IMR-90 (cell line): ENCODE data around the gene PIP5K1A. TPM values are rescaled to one million over a fixed set of nuclear protein-coding genes. Genes with fewer than 3 reads are reported as not detected.

ENCODE experiments used
- ATAC-seq: fragments of 200-7000 bp; cut with Tn5 transposase; 2 replicates; pipeline ENCODE4 v1.9.1; 2020; ENCODE audit warnings: low read depth, mild to moderate bottlenecking, moderate library complexity
- BruUV-seq: library from RNA; stranded (reverse); fragments of 400-500 nt; replicated peaks from 2 replicates; lab custom pipeline; 2021; lab: Mats Ljungman, UMichigan
- CTCF ChIA-PET: fragments of 300-600 bp; formaldehyde crosslinking; extraction: SDS; loops from one replicate; lab custom pipeline; 2021; ENCODE audit warnings: antibody characterized with exemption; lab: Yijun Ruan, JAX
- POLR2A ChIA-PET: fragments of 300-600 bp; sonication (Branson Sonifier 250); formaldehyde crosslinking; loops from one replicate; lab custom pipeline; 2022; ENCODE audit warnings: antibody characterized with exemption; ENCODE audit not compliant: unreplicated experiment; lab: Charles Lee
- DNase-seq: peaks from one replicate; pipeline ENCODE4 v3.0.0; 2013
- H2AFZ ChIP-seq: replicated peaks from 2 replicates; pipeline ENCODE3; 2013; ENCODE audit warnings: low read length, mild to moderate bottlenecking; ENCODE audit not compliant: poor library complexity
- H2AK5ac ChIP-seq: 2 replicates; pipeline ENCODE4 v1.6.1; 2013; ENCODE audit warnings: low read depth, low read length, inconsistent platforms
- H2AK9ac ChIP-seq: replicated peaks from 2 replicates; pipeline ENCODE3; 2013; ENCODE audit warnings: mild to moderate bottlenecking, low read depth, low read length, moderate library complexity; ENCODE audit not compliant: poor library complexity
- H2BK120ac ChIP-seq: 2 replicates; pipeline ENCODE4 v1.6.1; 2013; ENCODE audit warnings: low read depth, low read length, inconsistent platforms
- H2BK15ac ChIP-seq: 3 replicates; pipeline ENCODE4 v1.6.1; 2013; ENCODE audit warnings: low read depth, low read length, inconsistent platforms
- H2BK20ac ChIP-seq: 2 replicates; pipeline ENCODE4 v1.6.1; 2013; ENCODE audit warnings: low read depth, mild to moderate bottlenecking, inconsistent platforms, low read length, moderate library complexity
- H2BK5ac ChIP-seq: 2 replicates; pipeline ENCODE4 v1.6.1; 2013; ENCODE audit warnings: mild to moderate bottlenecking, low read depth, low read length, inconsistent platforms; ENCODE audit not compliant: poor library complexity, severe bottlenecking
- H3K14ac ChIP-seq: replicated peaks from 2 replicates; pipeline ENCODE4 v1.6.1; 2013; ENCODE audit warnings: low read depth, low read length, inconsistent platforms
- H3K18ac ChIP-seq: 2 replicates; pipeline ENCODE4 v1.6.1; 2013; ENCODE audit warnings: low read depth, low read length, control low read depth
- H3K23ac ChIP-seq: 2 replicates; pipeline ENCODE4 v1.6.1; 2013; ENCODE audit warnings: low read depth, low read length, inconsistent platforms
- H3K27ac ChIP-seq: 2 replicates; pipeline ENCODE4 v1.5.1; 2013; ENCODE audit warnings: mild to moderate bottlenecking, control low read depth, low read length; ENCODE audit not compliant: insufficient read depth
- H3K27me3 ChIP-seq: 2 replicates; pipeline ENCODE4 v1.6.1; 2013; ENCODE audit warnings: low read length; ENCODE audit not compliant: control insufficient read depth, insufficient read depth
- H3K36me3 ChIP-seq: 2 replicates; pipeline ENCODE4 v1.6.1; 2013; ENCODE audit warnings: low read length, mixed read lengths; ENCODE audit not compliant: control insufficient read depth, insufficient read depth
- H3K4ac ChIP-seq: 2 replicates; pipeline ENCODE4 v1.6.1; 2013; ENCODE audit warnings: low read depth, low read length, inconsistent platforms
- H3K4me1 ChIP-seq: 2 replicates; pipeline ENCODE4 v1.6.1; 2013; ENCODE audit warnings: low read length, mixed read lengths; ENCODE audit not compliant: control insufficient read depth, insufficient read depth
- H3K4me2 ChIP-seq: 2 replicates; pipeline ENCODE4 v1.6.1; 2013; ENCODE audit warnings: low read depth, mild to moderate bottlenecking, control low read depth, low read length, moderate library complexity
- H3K4me3 ChIP-seq: 2 replicates; pipeline ENCODE4 v1.5.1; 2013; ENCODE audit warnings: low read depth, mild to moderate bottlenecking, control low read depth, low read length, moderate library complexity; ENCODE audit not compliant: insufficient read depth
- H3K56ac ChIP-seq: 2 replicates; pipeline ENCODE4 v1.6.1; 2013; ENCODE audit warnings: low read length, inconsistent platforms; ENCODE audit not compliant: insufficient read depth; ENCODE audit errors: extremely low read depth
- H3K79me1 ChIP-seq, 2 experiments: 2 replicates each; pipeline ENCODE4 v1.6.1; 2013; ENCODE audit warnings: low read length in 2 of 2, inconsistent platforms in 1 of 2, low read depth in 1 of 2
- H3K9ac ChIP-seq: 2 replicates; pipeline ENCODE4 v1.6.1; 2013; ENCODE audit warnings: low read depth, low read length, control low read depth
- H3K9me1 ChIP-seq: 2 replicates; pipeline ENCODE4 v1.6.1; 2013; ENCODE audit warnings: low read length, inconsistent platforms; ENCODE audit not compliant: insufficient read depth
- H3K9me3 ChIP-seq: 2 replicates; pipeline ENCODE4 v1.6.1; 2013; ENCODE audit warnings: low read length; ENCODE audit not compliant: control insufficient read depth, insufficient read depth
- H4K20me1 ChIP-seq: 2 replicates; pipeline ENCODE4 v1.6.1; 2013; ENCODE audit warnings: low read length, inconsistent platforms; ENCODE audit not compliant: insufficient read depth
- H4K5ac ChIP-seq: 2 replicates; pipeline ENCODE4 v1.6.1; 2013; ENCODE audit warnings: mild to moderate bottlenecking, low read depth, low read length, control low read depth
- H4K8ac ChIP-seq, 2 experiments: 2 replicates each; pipeline ENCODE4 v1.6.1; 2013; ENCODE audit warnings: low read depth in 2 of 2, low read length in 2 of 2, control low read depth in 1 of 2, inconsistent platforms in 1 of 2
- H4K91ac ChIP-seq: 2 replicates; pipeline ENCODE4 v1.6.1; 2013; ENCODE audit warnings: low read depth, low read length, inconsistent platforms; ENCODE audit not compliant: insufficient read depth
- BHLHE40 ChIP-seq: fragments of 150-350 bp; IDR thresholded peaks from 2 replicates; pipeline ENCODE4 v1.6.1; 2016; ENCODE audit warnings: mild to moderate bottlenecking, low read depth, low read length
- CEBPB ChIP-seq: IDR thresholded peaks from 2 replicates; pipeline ENCODE4 v1.6.1; 2012; ENCODE audit warnings: low read depth, low read length, improper control_type of control experiment
- CHD1 ChIP-seq: IDR thresholded peaks from 2 replicates; pipeline ENCODE4 v1.6.1; 2012; ENCODE audit warnings: low read depth, low read length, improper control_type of control experiment
- FOS ChIP-seq: fragments of 150-350 bp; IDR thresholded peaks from 2 replicates; pipeline ENCODE4 v1.6.1; 2016; ENCODE audit warnings: low read depth, low read length
- MAFK ChIP-seq: IDR thresholded peaks from 2 replicates; pipeline ENCODE4 v1.6.1; 2012; ENCODE audit warnings: low read depth, low read length, improper control_type of control experiment
- MAZ ChIP-seq: IDR thresholded peaks from 2 replicates; pipeline ENCODE4 v1.6.1; 2012; ENCODE audit warnings: low read depth, mild to moderate bottlenecking, low read length, improper control_type of control experiment, moderate library complexity, borderline replicate concordance
- NFE2L2 ChIP-seq: fragments of 150-350 bp; IDR thresholded peaks from 2 replicates; pipeline ENCODE4 v1.6.1; 2016; ENCODE audit warnings: low read depth, mild to moderate bottlenecking, low read length
- POLR2A ChIP-seq: IDR thresholded peaks from 2 replicates; pipeline ENCODE4 v1.6.1; 2012; ENCODE audit warnings: mild to moderate bottlenecking, low read depth, low read length
- RAD21 ChIP-seq: IDR thresholded peaks from 2 replicates; pipeline ENCODE4 v1.6.1; 2012; ENCODE audit warnings: low read length, improper control_type of control experiment
- RCOR1 ChIP-seq: IDR thresholded peaks from 2 replicates; pipeline ENCODE4 v1.6.1; 2012; ENCODE audit warnings: mild to moderate bottlenecking, low read length, improper control_type of control experiment; ENCODE audit not compliant: insufficient replicate concordance
- RFX5 ChIP-seq: IDR thresholded peaks from 2 replicates; pipeline ENCODE4 v1.8.0; 2012; ENCODE audit warnings: low read depth, mild to moderate bottlenecking, low read length, moderate library complexity
- WGBS, 2 experiments: methylation state at CpG; one replicate each; pipeline versions ENCODE4 v1.1.5 to v1.1.7; 2013; ENCODE audit warnings: missing lambda C conversion rate in 2 of 2; ENCODE audit not compliant: insufficient read length in 1 of 2; ENCODE audit errors: extremely low coverage in 2 of 2; 5-methylcytosine and 5-hydroxymethylcytosine counted together
- dilution Hi-C: fragments of 300-500 bp; cut with HindIII; formaldehyde crosslinking; loops from one replicate; pipeline ENCODE4 v1.14.3; 2018; ENCODE audit warnings: low sequenced_read_pairs; ENCODE audit not compliant: unreplicated experiment
- in situ Hi-C: fragments of 300-500 bp; cut with MboI; formaldehyde crosslinking; loops from 3 replicates; pipeline ENCODE4 v1.14.3; 2019; ENCODE audit warnings: low sequenced_read_pairs, inconsistent platforms, mixed read lengths
- intact Hi-C: fragments of 100-400 bp; cut with micrococcal nuclease; formaldehyde crosslinking; loops from 2 replicates; pipeline ENCODE4 v1.10.0; 2022
- polyA plus RNA-seq, 3 experiments: library from polyadenylated mRNA; depleted of rRNA; stranded (reverse); fragments of >200 nt; gene quantifications; 2 replicates each; pipeline ENCODE4 v1.2.3, GENCODE V29; 2012; ENCODE audit warnings: low replicate concordance in 1 of 3
- total RNA-seq: library from RNA; depleted of rRNA; stranded (reverse); fragments of >200 nt; gene quantifications from 2 replicates; pipeline ENCODE4 v1.2.3, GENCODE V29; 2012
- TF ChIP-seq, protein P1 (sequence below): fragments of 150-350 bp; IDR thresholded peaks from 2 replicates; pipeline ENCODE4 v1.6.1; 2016; ENCODE audit warnings: low read depth, mild to moderate bottlenecking, low read length, moderate library complexity, borderline replicate concordance
- TF ChIP-seq, protein P2 (sequence below): fragments of 150-350 bp; IDR thresholded peaks from 2 replicates; pipeline ENCODE4 v1.6.1; 2017; ENCODE audit warnings: mild to moderate bottlenecking, antibody characterized with exemption, low read length, low read depth
- TF ChIP-seq, protein P3 (sequence below): conservative IDR thresholded peaks from 2 replicates; pipeline ENCODE4 v1.5.1; 2012; ENCODE audit warnings: mild to moderate bottlenecking, low read depth, low read length, improper control_type of control experiment

PIP5K1A gene
- total and polyA plus RNA-seq, 2 of the 4 experiments (the other 2 are of a cell fraction): 59.1 to 105 TPM

DNA sequence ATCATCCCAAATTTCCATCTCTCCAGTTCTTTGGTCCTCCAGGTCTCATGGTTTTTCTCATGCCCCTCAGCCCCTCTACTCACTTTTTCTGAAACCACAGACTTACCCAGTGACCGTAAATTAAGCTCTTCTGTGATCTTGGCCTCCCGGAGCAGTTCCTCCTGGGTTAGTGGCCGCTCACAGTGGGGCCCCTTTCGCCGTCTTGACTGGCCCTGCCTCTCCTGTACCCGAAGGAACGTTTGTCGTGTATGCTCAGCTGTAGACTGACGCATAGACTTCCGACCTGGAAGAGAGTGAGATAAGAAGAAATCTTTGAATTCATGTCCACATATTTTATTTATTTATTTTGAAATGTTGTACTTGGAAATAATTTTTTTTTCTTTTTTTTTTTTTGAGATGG lies 14.1 kb upstream of the PIP5K1A start:
- Histone ChIP-seq H3K27me3 (no peaks in the 10 kb centered on the region), H2BK5ac (no peak overlapping the region), H3K27ac (no peak overlapping the region), H3K9me1 (peaks cover 12% of the 10 kb centered on the region; the same call in 1 of the 2 replicates), H3K56ac (no peak overlapping the region), H2AK9ac (no peak overlapping the region), H3K18ac (no peak overlapping the region), H2BK15ac (no peak overlapping the region), H3K9ac (no peak overlapping the region), H3K79me1 (peaks cover 29 to 32% of the 10 kb centered on the region in 2 experiments), H3K23ac (no peak overlapping the region), H3K14ac (no peak overlapping the region), H3K4me3 (no peak overlapping the region), H3K4me1 (no peaks in the 10 kb centered on the region; the same call in 1 of the 2 replicates), H2AK5ac (no peak overlapping the region), H2BK20ac (no peak overlapping the region), H3K36me3 (peaks cover 35% of the 10 kb centered on the region), H3K4me2 (no peak overlapping the region), H4K91ac (no peak overlapping the region), H4K5ac (no peak overlapping the region), H3K4ac (no peak overlapping the region), H2BK120ac (no peak overlapping the region), H4K20me1 (no peaks in the 10 kb centered on the region), H4K8ac (no peak overlapping the region), H3K9me3 (no peaks in the 10 kb centered on the region), H2AFZ (no peak overlapping the region)
- in situ Hi-C loops (no loop called here), dilution Hi-C loops (no loop called here), intact Hi-C loops (no loop called here)
- CTCF ChIA-PET: no interaction called here
- 89% methylated on average over 3 of the region's 10 CpGs; no CpG with 5 or more reads in 1 of the 2 experiments for WGBS, 2 experiments
- DNase-seq (no peak), ATAC-seq (no peak)
- TF ChIP-seq FOS (no peak), NFE2L2 (no peak), CHD1 (no peak), RAD21 (no peak), MAFK (no peak), CEBPB (no peak), BHLHE40 (no peak), RCOR1 (no peak), MAZ (no peak), RFX5 (no peak), POLR2A (no peak)
- TF ChIP-seq, protein P1, sequence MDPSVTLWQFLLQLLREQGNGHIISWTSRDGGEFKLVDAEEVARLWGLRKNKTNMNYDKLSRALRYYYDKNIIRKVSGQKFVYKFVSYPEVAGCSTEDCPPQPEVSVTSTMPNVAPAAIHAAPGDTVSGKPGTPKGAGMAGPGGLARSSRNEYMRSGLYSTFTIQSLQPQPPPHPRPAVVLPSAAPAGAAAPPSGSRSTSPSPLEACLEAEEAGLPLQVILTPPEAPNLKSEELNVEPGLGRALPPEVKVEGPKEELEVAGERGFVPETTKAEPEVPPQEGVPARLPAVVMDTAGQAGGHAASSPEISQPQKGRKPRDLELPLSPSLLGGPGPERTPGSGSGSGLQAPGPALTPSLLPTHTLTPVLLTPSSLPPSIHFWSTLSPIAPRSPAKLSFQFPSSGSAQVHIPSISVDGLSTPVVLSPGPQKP: no peak
- TF ChIP-seq, protein P2, sequence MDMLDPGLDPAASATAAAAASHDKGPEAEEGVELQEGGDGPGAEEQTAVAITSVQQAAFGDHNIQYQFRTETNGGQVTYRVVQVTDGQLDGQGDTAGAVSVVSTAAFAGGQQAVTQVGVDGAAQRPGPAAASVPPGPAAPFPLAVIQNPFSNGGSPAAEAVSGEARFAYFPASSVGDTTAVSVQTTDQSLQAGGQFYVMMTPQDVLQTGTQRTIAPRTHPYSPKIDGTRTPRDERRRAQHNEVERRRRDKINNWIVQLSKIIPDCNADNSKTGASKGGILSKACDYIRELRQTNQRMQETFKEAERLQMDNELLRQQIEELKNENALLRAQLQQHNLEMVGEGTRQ: no peak
- TF ChIP-seq, protein P3, sequence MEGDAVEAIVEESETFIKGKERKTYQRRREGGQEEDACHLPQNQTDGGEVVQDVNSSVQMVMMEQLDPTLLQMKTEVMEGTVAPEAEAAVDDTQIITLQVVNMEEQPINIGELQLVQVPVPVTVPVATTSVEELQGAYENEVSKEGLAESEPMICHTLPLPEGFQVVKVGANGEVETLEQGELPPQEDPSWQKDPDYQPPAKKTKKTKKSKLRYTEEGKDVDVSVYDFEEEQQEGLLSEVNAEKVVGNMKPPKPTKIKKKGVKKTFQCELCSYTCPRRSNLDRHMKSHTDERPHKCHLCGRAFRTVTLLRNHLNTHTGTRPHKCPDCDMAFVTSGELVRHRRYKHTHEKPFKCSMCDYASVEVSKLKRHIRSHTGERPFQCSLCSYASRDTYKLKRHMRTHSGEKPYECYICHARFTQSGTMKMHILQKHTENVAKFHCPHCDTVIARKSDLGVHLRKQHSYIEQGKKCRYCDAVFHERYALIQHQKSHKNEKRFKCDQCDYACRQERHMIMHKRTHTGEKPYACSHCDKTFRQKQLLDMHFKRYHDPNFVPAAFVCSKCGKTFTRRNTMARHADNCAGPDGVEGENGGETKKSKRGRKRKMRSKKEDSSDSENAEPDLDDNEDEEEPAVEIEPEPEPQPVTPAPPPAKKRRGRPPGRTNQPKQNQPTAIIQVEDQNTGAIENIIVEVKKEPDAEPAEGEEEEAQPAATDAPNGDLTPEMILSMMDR: no peak
- no TSS peak for BruUV-seq
- POLR2A ChIA-PET: no interaction called here
